Measurements from ENCODE around the gene DCBLD1.

DNA sequence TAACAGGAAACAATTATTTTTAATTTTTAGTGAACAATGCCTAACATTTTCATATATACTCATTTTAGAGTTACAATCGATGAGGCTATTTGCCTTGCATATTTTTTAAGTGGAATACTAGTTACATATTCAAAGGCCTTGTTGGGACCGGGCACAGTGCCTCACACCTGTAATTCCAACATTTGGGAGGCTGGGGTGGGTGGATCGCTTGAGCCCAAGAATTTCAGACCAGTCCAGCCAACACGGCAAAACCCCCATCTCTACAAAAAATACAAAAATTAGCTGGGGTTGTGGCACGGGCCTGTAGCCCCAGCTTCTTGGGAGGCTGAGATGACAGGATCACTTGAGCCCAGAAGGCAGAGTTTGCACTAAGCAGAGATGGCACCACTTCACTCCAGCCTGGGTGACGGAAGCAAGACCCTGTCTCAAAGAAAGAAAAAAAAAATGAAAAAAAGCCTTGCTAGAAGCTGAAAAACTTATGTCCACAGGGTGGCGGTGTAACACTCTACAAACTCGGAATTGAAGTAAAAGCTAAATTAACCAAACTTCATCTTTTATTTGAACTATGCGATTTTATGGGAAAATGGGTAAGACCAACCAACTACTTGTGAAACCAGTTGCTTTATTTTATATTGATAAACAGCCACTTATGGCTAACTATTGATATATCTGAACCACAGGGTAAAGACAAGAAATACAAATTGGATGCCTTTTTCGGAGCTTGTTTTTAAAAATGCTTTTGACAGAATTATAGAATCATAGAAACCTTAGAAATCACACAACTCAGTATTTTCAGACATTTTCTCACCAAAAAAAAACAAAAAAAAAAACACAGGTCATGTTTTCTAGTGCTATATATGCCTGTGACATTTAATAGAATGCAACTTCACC is 32.7 kb upstream of the DCBLD1 start:
- TF ChIP-seq, protein P1, sequence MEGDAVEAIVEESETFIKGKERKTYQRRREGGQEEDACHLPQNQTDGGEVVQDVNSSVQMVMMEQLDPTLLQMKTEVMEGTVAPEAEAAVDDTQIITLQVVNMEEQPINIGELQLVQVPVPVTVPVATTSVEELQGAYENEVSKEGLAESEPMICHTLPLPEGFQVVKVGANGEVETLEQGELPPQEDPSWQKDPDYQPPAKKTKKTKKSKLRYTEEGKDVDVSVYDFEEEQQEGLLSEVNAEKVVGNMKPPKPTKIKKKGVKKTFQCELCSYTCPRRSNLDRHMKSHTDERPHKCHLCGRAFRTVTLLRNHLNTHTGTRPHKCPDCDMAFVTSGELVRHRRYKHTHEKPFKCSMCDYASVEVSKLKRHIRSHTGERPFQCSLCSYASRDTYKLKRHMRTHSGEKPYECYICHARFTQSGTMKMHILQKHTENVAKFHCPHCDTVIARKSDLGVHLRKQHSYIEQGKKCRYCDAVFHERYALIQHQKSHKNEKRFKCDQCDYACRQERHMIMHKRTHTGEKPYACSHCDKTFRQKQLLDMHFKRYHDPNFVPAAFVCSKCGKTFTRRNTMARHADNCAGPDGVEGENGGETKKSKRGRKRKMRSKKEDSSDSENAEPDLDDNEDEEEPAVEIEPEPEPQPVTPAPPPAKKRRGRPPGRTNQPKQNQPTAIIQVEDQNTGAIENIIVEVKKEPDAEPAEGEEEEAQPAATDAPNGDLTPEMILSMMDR (IDR thresholded peaks at IDR 0.05) = peak; percentile 34 to 74 (median 43)
- no peak for TF ChIP-seq POLR2A (IDR thresholded peaks at IDR 0.05)
